Measurements from ENCODE around the gene OSBPL8. TPM values are rescaled to one million over a fixed set of nuclear protein-coding genes. Genes with fewer than 3 reads are reported as not detected.
A peak's percentile ranks its signal among the peaks of the same experiment; 100 is the strongest.

Gene OSBPL8
- total and polyA plus RNA-seq, 9 of the 15 experiments (the other 6 are each of a cell fraction or from before 2014, with no cell fraction given) = 17.4 to 82.7 (median 42.8) TPM

DNA sequence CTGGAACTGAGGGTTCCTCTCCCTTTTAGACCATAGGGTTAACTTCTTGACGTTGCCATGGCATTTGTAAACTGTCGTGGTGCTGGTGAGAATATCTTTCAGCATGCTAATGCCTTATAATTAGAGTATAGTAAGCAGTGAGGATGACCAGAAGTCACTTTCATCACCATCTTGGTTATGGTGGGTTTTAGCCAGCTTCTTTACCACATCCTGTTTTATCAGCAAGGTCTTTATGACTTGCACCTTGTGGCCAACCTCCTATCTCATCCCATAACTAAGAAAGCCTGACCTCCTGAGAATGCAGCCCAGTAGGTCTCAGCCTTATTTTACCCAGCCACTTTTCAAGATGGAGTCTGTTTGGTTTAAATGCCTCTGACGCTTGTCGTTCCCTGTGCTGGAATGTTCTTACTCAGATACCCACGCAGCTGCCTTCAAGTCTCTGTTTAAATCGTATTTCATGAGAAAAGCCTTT, 255.5 kb downstream of the OSBPL8 start (continued):
- TF ChIP-seq WHSC1 (IDR thresholded peaks at IDR 0.05; ENCODE audit: low read length) (no peak), ZNF212 (CRISPR knock-in tag; IDR thresholded peaks at IDR 0.05) (0 out of 2 replicates have a peak, but pooled peaks have one; percentile 49), ATF1 (CRISPR knock-in tag; IDR thresholded peaks at IDR 0.05) (no peak), ATF1 (tag; IDR thresholded peaks at IDR 0.05) (0 out of 2 replicates have a peak, but pooled peaks have one; percentile 10), ZKSCAN1 (IDR thresholded peaks at IDR 0.05; ENCODE audit: low read depth, low read length) (no peak), CXXC5 (CRISPR knock-in tag; IDR thresholded peaks at IDR 0.05) (peak; percentile 40; the same call in 1 of the 2 replicates), HIVEP1 (CRISPR knock-in tag; IDR thresholded peaks at IDR 0.05) (0 out of 2 replicates have a peak, but pooled peaks have one; percentile 62), ZNF23 (CRISPR knock-in tag; IDR thresholded peaks at IDR 0.05) (no peak), STAG1 (CRISPR knock-in tag; IDR thresholded peaks at IDR 0.05; ENCODE audit: borderline replicate concordance) (no peak), SRSF3 (IDR thresholded peaks at IDR 0.05; ENCODE audit: insufficient read depth, low read length) (no peak), PTRF (tag; IDR thresholded peaks at IDR 0.05) (0 out of 2 replicates have a peak, but pooled peaks have one; percentile 24), CBX5 (IDR thresholded peaks at IDR 0.05; ENCODE audit: borderline replicate concordance, low read depth) (no peak), CHD1 (IDR thresholded peaks at IDR 0.05; ENCODE audit: low read length) (no peak), ILK (tag; IDR thresholded peaks at IDR 0.05; ENCODE audit: borderline replicate concordance, low read depth) (peak; percentile 66; the same call in 1 of the 2 replicates), NFYB (IDR thresholded peaks at IDR 0.05; ENCODE audit: extremely low read depth, insufficient read length) (no peak), HNRNPLL (IDR thresholded peaks at IDR 0.05; ENCODE audit: low read depth, low read length, poor library complexity, severe bottlenecking) (no peak), MCM5 (IDR thresholded peaks at IDR 0.05; ENCODE audit: low read depth) (no peak)
- TF ChIP-seq, protein P1, sequence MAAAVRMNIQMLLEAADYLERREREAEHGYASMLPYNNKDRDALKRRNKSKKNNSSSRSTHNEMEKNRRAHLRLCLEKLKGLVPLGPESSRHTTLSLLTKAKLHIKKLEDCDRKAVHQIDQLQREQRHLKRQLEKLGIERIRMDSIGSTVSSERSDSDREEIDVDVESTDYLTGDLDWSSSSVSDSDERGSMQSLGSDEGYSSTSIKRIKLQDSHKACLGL (CRISPR knock-in tag; IDR thresholded peaks at IDR 0.05; ENCODE audit: borderline replicate concordance, poor library complexity, severe bottlenecking) = no peak
- TF ChIP-seq, protein P2, sequence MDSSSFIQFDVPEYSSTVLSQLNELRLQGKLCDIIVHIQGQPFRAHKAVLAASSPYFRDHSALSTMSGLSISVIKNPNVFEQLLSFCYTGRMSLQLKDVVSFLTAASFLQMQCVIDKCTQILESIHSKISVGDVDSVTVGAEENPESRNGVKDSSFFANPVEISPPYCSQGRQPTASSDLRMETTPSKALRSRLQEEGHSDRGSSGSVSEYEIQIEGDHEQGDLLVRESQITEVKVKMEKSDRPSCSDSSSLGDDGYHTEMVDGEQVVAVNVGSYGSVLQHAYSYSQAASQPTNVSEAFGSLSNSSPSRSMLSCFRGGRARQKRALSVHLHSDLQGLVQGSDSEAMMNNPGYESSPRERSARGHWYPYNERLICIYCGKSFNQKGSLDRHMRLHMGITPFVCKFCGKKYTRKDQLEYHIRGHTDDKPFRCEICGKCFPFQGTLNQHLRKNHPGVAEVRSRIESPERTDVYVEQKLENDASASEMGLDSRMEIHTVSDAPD (CRISPR knock-in tag; IDR thresholded peaks at IDR 0.05) = no peak
- TF ChIP-seq, protein P3, sequence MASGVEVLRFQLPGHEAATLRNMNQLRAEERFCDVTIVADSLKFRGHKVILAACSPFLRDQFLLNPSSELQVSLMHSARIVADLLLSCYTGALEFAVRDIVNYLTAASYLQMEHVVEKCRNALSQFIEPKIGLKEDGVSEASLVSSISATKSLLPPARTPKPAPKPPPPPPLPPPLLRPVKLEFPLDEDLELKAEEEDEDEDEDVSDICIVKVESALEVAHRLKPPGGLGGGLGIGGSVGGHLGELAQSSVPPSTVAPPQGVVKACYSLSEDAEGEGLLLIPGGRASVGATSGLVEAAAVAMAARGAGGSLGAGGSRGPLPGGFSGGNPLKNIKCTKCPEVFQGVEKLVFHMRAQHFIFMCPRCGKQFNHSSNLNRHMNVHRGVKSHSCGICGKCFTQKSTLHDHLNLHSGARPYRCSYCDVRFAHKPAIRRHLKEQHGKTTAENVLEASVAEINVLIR (CRISPR knock-in tag; IDR thresholded peaks at IDR 0.05) = peak; percentile 62; the same call in 1 of the 2 replicates
- TF ChIP-seq, protein P4, sequence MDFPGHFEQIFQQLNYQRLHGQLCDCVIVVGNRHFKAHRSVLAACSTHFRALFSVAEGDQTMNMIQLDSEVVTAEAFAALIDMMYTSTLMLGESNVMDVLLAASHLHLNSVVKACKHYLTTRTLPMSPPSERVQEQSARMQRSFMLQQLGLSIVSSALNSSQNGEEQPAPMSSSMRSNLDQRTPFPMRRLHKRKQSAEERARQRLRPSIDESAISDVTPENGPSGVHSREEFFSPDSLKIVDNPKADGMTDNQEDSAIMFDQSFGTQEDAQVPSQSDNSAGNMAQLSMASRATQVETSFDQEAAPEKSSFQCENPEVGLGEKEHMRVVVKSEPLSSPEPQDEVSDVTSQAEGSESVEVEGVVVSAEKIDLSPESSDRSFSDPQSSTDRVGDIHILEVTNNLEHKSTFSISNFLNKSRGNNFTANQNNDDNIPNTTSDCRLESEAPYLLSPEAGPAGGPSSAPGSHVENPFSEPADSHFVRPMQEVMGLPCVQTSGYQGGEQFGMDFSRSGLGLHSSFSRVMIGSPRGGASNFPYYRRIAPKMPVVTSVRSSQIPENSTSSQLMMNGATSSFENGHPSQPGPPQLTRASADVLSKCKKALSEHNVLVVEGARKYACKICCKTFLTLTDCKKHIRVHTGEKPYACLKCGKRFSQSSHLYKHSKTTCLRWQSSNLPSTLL (IDR thresholded peaks at IDR 0.05) = no peak
